NB4 (cell line): Measurements from ENCODE around the gene SLC5A10.

Experiments used
- CTCF ChIP-seq: IDR thresholded peaks from one replicate; pipeline ENCODE4 v1.5.1; 2012; ENCODE audit warnings: low read depth, low read length
- MAX ChIP-seq: IDR thresholded peaks from 2 replicates; pipeline ENCODE4 v1.6.1; 2011; ENCODE audit warnings: low read depth, low read length
- MYC ChIP-seq: IDR thresholded peaks from 2 replicates; pipeline ENCODE4 v1.6.1; 2011; ENCODE audit warnings: low read depth, low read length
- POLR2A ChIP-seq: IDR thresholded peaks from 2 replicates; pipeline ENCODE4 v1.6.1; 2011; ENCODE audit warnings: mild to moderate bottlenecking; ENCODE audit not compliant: insufficient read length; ENCODE audit errors: extremely low read depth

- TF ChIP-seq MAX: no peak
- no peak for TF ChIP-seq CTCF
- TF ChIP-seq POLR2A: no peak
- TF ChIP-seq MYC: no peak
Measured at GRCh38 chr17:18984273-18985114, 32.5 kb downstream of the SLC5A10 start.
